HG03571 (cell line): ENCODE measurements around the gene TUBGCP6.
"Not testable (repeated sequence)": the region's sequence is repeated elsewhere in the genome, so short reads cannot be mapped to it uniquely, and the experiment has no call there.

ENCODE experiments used
- ATAC-seq: cut with Tn5 transposase; IDR thresholded peaks from one replicate; pipeline ENCODE4 v1.9.1; 2021; ENCODE audit not compliant: unreplicated experiment

Gene TUBGCP6

DNA sequence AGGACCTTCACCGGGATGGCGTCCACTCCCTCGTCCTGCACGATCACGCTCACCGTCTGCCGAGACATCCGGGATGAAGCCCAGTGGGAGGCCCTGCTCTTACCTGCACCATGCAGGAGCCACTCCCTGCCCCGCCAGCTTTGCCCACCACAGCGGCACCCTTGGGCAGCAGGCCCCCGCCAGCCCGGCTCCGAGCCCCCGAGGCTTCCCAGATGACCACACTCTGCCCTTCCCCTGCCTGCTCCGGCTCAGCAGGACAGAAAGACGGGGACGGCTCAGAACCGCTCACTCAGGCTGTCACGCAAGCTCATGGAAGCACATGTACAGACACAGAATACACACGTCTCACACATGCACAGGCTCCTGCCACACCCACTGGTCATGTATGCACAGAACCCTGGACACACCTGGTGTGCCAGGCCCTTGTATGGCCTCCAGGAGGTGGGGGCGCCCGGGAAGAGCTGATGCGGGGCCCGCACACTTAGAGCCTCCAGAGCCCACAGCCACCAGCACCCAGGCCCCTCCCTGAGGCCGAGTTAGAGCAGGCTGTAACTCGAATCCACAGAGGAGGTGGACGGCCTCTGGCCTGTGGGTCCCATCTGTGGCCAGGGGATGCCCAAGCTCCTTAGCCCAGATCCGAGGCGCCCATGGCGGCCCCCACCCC lies 34.3 kb upstream of the TUBGCP6 start:
- no peak for ATAC-seq

DNA sequence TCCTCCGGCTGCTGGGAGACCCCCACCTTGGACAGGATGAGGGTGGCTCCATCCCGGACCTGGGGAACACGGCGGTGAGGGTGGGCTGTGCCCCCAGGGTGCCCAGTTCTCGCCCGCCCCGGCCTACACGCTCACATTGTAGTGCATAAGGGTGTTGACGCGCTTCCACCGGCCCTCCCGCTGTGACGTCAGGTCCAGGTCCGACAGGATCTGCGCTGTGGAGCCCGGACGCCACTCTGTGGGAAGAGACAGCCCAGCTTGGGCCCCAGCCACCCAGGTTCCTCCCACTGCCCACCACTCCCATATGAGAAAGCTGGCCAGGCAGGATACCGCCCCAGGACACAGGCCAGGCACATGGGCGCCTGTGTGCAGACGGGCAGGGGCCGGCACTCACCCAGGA lies 33.6 kb upstream of the TUBGCP6 start:
- ATAC-seq = no peak

DNA sequence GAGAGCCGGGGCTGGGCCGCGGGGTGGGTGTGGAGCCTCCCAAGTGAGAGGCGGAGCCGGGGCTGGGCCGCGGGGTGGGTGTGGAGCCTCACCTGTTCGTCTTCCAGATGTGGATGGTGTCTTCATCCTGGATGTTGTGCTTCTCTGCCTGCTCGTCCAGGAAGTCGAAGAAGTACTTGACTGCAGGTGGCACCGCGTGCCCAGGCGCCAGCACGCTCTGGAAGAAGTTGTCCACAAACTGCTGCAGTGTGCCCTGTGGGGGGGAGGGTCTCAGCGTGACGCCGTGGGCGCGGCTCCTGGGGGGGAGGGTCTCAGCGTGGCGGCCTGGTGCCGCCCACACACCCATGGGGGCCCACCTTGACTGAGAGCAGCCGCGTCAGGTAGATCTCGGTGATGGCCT lies 32.9 kb upstream of the TUBGCP6 start:
- ATAC-seq = no peak

DNA sequence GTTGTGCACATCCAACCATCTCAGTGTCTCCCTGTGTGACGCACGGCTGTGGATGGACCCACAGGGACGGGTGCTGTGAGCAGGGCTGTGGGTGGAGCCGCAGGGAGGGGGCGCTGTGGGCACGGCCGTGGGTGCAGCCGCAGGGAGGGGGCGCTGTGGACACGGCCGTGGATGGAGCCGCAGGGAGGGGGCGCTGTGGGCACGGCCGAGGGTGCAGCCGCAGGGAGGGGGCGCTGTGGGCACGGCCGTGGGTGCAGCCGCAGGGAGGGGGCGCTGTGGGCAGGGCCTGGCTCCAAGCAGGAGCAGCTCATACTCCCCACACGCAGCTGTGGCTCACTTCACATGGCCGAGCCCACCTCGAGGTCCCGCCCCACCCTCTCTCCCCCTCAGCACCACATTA lies 31.3 kb upstream of the TUBGCP6 start:
- no peak for ATAC-seq

DNA sequence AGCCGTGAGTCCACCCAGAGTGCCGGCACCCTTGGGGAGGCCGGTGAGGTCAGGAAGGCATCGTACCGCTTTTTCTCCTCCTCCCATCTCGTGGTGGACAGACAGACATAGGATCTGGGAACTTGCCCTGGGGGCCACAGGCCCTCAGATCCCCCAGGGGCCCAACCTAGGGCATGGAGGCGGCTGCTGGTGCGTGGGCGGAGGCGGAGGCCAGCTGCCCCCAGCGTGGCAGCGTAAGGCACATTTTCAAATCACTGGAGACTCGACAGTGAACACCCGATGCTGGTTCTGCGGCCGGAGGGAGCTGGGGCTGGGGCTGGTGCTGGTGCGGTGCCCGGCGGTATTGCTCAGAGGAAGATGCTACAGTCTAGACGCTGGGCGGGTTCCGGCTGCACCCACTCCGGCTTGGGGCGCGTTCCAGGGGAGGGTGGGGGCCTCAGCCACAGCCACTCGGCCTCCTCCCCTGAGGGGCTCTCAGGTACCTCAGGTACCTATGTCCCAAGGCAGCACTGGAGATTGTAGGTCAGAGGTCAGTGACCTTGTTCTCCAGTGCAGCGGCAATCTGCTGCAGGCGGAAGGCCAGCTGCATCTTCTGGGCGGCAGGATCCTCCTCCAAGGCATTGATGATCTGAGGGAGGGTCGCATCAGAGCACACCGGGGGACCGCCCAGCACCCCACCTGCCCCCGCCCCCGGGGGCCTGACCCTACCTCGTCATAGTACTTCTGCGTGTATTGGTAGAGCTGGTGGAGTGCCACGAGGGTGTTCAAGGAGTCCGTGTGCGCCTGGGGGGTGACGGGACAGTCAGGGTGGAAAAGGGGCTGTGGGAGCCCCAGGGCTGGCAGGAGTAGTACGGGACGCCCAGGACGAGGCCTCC lies 30.6 kb upstream of the TUBGCP6 start:
- no peak for ATAC-seq

DNA sequence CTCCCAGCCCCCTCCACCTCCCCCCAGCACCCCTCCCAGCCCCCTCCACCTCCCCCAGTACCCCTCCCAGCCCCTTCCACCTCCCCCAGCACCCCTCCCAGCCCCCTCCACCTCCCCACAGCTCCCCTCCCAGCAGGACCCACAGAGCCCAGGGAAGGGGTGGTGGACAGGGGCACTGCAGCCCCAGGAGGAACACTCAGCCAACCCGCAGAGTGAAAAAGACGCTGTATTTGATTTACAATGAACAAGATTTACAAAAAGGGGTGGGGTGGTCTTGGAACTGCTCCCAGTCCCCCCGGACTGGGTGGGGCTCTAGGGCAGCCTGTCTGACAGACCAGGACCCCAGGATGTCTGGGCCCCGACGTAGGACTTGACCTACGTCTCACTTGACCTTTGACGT lies 29.9 kb upstream of the TUBGCP6 start:
- no peak for ATAC-seq

DNA sequence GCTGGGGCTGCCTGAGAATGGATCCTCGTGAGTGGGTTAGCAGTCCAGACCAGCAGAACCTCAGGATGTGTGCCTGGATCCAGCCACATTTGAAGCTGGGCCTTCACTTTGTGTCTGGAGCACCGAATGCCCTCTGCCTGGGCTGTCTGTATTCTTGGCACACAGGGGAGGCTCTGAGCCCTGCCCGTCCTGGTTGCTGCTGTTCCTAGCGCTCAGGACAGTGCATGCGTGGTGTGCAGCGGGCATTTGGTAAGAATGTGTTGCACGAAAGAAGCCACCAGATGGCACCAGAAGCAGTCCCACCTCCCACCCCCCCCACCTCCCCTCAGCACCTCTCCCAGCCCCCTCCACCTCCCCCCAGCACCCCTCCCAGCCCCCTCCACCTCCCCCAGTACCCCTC lies 29.5 kb upstream of the TUBGCP6 start:
- no peak for ATAC-seq

DNA sequence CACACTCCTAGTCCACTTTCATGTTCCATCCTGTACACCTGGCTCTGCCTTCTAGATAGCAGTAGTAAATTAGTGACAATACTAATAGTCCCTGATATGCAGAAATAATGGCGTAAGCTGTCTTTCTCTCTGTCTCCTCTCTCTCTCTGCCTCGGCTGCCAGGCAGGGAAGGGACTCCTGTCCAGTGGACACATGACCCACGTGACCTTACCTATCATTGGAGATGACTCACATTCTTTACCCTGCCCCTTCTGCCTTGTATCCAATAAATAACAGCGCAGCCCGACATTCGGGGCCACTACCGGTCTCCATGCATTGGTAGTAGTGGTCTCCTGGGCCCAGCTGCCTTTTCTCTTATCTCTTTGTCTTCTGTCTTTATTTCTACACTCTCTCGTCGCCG lies 29.0 kb upstream of the TUBGCP6 start:
- ATAC-seq = not testable (repeated sequence)

DNA sequence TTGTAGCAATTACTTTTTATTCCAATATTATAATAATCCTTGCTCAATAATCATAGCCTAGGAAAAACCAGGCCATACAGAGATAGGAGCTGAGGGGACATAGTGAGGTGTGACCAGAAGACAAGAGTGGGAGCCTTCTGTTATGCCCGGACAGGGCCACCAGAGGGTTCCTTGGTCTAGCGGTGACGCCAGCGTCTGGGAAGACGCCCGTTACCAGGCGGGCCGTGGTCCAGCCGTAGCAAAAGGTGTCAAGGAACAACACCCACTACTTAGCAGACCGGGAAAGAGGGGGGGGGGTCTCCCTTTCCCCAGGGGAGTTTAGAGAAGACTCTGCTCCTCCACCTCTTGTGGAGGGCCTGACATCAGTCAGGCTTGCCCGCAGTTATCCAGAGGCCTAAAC lies 28.5 kb upstream of the TUBGCP6 start:
- not testable (repeated sequence) for ATAC-seq

DNA sequence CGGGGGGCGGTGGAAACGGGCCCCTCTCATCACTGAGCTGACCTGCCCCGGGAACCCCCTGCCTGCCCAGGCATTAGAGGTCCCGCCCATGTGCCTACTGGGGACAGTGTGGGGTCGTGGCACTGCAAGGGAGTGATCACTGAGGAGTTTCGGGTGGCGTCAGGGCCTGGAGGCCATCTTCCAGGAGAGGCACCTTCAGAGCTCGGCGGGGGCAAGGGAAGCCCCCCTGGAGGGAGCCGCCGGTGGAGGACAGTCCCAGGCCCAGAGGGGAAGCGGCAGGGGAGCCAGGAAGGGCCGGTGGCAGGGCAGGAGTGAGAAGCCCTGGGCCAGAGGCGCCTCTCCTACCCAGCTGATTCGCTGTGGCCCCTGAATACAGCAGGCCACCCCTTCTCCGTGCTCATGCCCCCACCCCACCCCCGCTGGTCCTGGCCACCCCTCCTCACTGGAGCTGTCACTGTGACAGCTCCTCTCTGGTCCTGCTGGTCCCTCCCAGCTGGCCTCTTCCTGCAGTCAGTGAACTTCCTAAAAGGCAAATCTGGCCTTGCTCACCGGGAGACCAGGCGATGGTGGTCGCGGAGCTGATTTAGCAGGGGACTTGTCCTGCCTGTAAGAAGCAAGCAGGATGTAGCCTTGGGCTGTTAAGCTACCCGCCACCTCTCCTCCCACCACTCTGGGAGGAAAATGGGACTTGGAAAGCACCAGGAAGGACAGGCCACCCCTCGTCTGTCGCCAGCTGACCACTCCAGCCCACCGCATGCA lies 27.4 kb upstream of the TUBGCP6 start:
- ATAC-seq = no peak

DNA sequence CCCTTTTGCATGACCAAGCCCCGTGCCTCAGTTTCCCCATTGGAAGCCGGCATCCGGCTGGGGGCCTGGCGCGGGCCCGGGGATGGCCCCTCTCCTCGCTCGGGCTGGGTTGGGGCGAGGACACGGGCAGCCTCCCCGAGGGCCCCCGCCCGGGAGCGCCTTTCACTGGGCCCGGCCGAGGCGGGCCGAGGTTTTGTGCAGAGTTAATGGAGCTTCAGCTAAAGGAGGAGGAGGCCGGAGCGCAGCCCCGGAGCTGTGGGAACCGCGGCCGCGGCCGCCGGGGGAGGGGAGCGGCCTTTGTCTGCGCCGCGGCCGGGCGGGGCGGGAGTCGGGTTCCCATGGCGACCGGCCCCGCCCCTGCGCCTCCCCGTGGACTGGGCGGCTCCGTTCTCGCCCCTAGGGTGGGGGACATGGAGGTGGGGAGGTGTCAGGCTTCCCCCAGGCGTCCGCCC lies 26.7 kb upstream of the TUBGCP6 start:
- no peak for ATAC-seq

DNA sequence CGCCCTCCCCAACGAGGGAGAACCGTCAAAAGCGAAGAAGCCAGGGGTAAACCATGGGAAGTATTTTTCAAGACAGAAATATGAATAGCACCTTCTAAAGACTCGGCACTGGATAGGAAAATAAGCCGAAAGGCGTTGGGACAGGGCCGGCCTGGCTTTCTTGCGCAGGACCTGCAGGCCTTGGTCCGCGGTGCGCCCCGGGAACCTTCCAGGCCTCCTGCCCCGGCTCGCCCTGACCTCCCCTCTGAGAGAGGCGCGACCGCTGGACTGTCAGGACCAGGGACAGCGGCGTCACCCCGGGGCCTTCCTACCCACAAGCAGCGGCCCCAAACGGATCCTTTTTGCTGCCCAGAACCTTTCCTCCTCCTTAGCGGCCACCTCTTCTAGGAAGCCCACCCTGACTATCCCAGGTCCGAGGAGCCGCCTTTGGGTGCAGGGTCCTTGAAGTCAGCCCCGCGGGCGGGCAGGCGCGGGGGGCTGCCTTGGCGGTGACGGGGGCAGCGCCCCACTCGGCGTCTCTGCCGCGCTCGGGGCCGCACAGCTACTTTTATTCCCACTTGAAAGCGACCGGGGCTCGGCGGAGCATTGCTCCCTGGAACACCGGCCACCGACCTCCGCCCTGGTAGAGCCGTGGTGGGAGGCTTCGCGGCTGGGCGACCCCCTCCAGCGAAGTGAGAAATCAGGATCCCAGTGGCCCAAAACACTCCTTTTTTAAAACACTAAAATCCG lies 26.0 kb upstream of the TUBGCP6 start:
- ATAC-seq = no peak

DNA sequence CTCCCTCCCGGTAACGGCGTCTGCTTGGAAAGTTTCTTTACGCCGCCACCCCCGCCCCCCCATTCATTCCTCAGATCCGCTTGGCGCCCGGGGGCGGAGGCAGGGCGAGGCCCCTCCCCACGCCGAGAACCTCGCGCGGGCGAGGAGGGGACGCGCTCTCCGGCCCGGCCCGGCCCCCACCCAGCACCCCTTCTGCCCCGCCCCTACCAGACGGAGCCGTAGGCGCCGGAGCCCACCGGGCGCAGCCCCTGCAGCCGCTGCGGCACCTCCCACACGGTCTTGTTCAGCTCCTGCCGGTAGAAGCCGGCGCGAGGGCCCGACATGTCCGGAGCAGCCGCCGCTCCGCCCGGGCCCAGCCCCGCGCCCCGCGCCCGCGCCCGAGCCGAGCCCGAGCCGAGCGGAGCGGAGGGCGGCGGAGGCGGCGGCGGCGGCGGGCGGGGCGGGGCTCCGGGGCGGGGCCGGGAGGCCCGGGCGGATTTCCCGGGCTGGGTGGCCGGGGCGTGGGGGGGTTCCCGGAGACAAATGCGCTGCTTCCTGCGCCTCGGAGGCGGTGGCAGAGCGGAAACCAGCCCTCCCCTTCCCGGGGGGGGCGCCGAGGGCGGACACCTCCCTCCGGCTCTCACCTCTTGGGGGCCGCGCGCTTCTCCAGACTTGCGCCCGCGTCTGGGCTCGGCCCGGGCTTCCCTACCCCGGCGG lies 25.3 kb upstream of the TUBGCP6 start, which contains the start of gene MAPK11:
Gene MAPK11, minus strand, starts transcription at position 411 of the 696 bp plus-strand sequence. Its CDS starts 88 bp downstream, at position 323.
- ATAC-seq = no peak

DNA sequence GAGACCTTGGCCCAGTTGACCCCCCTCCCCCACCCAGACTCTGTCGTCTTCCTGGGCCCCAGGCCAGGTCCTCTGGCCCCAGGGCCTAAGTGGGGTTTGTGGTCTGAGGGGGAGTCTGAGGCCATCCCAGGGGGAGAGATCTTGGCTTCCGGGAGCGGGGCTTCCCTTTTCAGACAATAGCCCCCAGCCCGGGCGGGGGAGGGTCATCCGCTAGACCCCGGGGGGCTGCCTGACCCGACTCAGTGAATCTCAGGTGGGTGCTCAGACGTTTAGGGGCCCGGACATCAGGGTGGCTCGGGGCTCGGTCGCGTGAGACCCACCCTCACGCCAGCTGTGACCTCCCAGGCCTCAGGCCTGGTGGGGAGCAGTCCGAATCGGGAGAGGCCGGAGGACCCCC lies 24.7 kb upstream of the TUBGCP6 start:
- no peak for ATAC-seq

DNA sequence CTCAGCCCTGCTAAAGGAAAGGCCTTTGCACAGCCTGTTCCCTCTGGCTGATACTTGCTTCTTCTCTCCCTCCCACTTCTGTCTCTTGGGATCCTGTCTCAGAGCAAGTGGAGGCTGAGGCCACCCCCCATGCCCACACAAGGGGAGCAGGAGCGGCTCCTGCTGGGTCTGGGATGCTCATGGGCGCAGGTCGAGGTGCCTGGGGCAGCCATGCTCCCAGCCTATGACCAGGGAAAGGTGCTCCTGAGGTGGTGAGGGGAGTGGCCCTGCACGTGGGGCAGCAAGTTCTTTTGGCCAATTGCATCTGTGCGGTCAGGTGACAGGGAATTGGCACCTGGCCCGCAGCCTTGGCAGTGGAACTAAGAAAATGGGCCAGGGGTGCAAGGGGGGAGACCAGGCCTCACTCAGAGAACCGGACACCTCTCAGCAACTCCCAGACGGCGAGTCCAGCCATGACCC lies 23.9 kb upstream of the TUBGCP6 start:
- ATAC-seq = no peak

DNA sequence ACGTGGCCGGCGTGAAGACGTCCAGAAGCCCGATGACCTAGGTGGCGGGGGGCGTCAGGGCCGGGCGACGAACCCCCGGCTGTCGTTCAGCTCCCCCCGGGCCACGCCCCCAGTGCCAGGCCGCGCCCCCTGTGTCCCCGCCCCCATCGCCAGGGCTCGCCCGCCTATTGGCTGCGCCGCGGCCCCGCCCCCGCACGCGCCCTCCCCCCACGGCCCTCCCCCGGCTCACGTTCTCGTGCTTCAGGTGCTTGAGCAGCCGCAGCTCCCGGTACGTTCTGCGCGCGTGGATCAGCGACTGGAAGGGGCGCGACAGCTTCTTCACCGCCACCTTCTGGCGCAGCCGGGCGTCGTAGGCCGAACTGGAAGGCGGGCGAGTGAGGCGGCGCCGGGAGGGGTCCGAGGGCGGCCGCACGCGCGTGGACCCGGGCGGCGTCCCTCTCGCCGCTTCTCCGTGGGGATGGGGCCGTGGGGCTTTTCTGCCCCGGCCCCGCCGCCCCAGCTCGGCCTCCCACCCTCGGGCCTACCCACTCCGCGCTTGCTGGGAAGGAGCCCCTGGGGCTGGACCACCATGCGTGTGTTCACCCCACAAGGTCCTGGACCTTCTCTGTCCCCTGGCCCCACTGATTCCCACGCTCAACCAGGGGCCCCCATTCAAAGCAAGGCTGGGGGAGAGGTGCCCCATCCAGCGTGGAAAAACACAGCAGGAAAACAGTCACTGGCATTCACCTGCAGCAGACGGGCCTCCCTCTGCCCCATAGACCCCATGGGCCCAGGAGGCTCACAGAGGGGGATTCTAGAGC lies 23.0 kb upstream of the TUBGCP6 start:
- no peak for ATAC-seq

DNA sequence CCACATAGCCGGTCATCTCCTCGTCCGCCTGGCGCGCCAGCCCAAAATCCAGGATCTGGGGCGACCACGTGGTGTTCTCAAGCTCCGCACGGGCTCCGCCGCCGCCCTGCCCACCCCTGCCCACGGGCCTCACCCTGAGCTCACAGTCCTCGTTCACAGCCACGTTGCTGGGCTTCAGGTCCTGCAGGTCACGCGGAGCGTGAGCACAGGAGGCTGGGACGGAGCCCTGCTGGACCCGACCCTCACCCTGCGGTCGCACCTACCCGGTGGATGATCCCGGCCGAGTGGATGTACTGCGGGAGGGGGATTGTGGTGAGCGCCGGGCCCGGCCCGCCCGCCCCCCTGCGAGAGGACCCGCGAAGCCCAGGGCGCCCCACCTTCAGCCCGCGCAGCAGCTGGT lies 22.2 kb upstream of the TUBGCP6 start:
- ATAC-seq = no peak

DNA sequence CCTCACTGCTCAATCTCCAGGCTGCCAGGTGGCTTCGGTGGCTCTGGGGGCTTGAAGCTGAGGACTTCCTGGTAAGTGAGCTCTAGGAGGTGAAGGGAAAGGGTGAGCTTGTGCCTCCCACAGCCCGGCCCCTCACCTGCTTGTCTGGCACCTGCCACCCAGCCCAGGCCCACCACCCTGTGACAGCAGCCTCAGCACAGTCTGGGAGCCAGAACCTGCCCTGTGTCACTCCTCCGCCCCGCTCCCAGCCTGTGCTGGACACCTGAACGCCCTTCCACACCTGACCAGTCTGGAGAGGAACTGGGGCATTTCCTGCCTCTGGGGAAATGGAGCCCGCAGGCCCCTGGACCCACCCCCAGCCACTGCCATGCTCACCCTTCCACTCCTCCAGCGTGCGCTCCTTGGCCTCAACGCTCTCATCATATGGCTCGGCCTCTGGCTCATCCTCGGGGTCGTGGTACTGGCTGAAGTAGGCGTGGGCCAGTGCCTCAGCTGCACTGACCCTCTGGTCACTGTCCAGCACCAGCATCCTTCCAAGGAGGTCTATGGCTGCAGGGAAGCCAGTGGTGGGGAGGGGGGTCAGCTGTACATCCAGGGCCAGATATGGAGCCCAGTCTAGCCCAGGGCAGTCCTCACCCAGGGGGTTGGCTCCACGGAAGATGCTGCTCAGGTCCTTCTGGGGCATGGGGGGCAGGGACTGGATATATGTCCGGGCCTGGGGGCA lies 20.3 kb upstream of the TUBGCP6 start:
- ATAC-seq = no peak
